HG02623 (cell line): Measurements from ENCODE around the gene GRID2.
A peak's percentile ranks its signal among the peaks of the same experiment; 100 is the strongest.
"Not testable (repeated sequence)": the region's sequence is repeated elsewhere in the genome, so short reads cannot be mapped to it uniquely, and the experiment has no call there.

Experiments
- ATAC-seq: cut with Tn5 transposase; IDR thresholded peaks from one replicate; pipeline ENCODE4 v1.9.1; 2021; ENCODE audit warnings: moderate library complexity; ENCODE audit not compliant: unreplicated experiment

The GRID2 gene

GRCh38 chr4:92305148-92305877 is 1.5 kb downstream of the GRID2 start:
- ATAC-seq = no peak

GRCh38 chr4:92305878-92306520 is 2.2 kb downstream of the GRID2 start:
- ATAC-seq = no peak

GRCh38 chr4:92307181-92307580 is 3.4 kb downstream of the GRID2 start:
- no peak for ATAC-seq

- no peak for ATAC-seq
Observed at GRCh38 chr4:92307866-92308265, 4.1 kb downstream of the GRID2 start.

DNA sequence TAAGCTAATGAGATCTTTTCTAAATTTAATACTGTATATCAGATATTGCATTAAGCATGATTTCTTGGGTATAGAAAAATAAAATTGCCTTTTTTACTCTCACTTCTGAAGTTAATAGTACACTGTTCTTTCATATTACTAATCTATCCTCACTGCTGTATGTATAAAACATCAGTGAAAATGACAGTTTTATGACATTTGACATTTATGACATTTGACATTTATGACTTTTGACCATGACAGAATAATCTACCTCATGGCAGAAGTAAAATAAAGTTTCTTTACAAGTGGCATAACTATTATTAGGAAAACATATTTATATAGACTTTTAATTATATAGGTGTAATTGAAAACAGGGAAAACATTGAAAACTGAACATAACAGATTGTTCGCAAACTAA is 13.3 kb downstream of the GRID2 start:
- no peak for ATAC-seq

DNA sequence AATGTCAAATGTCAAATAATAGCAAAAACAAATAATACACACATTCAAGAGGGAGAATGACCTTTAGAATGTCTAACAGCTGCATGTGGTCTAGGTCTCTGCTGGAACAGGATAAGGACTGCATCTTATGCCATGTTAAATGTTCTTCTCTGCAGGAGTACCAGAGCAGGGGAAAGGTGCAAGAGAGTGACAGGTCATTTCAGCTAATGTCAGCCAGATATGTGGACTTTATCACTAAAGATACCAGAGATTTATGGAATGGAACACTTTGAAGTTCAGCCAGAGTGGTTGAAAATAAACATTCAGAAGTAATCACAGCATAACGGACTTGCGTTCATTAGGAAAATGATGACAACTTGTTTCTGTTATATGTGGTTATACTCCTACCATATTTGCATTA is 24.3 kb downstream of the GRID2 start:
- no peak for ATAC-seq

DNA sequence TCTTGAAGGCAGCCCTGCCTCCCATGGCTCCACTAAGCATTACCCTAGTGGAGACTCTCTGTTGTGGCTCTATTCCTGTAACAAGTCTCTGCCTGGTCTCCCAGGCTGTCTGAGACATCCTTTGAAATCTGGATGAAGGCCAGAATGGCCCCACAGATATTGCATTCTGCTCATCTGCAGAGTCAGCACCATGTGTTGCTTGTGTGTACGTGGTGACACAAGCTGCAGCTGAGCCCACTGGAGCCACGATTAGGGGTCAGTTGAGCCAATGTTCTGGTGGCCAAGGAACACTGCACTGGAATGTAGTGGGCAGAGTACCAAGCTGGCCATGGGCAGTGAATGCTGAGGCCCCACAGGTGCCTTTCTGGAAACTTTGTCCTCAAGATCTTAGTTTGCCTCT is 29.2 kb downstream of the GRID2 start:
- no peak for ATAC-seq

DNA sequence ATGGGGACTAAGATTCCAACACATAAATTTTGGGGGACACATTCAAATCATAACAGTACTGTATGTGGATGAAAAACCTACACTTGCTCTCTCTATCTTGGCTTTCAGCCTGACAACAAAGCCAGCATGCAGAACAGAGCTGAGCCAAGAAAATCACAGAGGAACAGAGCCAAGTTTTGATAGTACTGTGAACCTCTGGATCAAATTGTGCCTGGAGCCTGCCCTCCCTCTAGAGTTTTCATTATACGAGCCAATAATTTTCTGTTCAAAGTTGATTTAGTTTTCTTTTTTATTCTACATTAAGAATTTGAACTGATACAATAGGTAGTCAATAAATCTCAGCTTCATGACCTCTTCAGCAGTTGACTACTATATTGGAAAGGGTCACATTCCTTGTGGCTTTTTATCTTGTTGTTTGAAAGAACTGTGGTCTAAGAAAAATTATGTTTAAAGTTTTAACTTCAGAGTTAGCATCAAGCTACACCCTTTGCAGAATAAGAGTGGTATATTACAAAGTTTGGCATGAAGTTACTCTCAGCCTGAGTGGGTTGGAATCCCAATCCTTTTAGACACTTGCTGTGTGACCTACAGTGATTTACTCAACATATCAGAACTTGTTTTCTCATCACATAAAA is 31.1 kb downstream of the GRID2 start:
- ATAC-seq = no peak

GRCh38 chr4:92339676-92340075 is 35.9 kb downstream of the GRID2 start:
- ATAC-seq = no peak

DNA sequence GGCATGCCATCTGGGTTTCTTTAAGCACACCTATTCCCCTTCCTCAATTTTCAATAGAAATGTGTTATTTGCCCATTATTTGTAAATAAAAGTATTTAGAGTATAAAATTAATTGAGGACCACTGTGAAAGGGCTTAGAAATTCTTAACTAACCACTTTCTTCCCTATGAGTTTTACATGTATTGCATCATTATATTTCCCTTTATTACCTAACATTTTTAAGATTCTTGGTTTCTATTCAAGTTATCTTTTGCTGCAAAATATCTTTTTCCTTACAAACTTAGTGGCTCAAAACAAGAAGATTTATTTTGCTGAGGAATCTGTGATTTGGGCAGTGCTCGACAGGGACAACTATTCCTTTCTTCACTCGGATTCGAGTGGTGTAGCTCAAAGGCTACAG is 40.5 kb downstream of the GRID2 start:
- no peak for ATAC-seq

- ATAC-seq = no peak
Observed at GRCh38 chr4:92346289-92346688, 42.5 kb downstream of the GRID2 start.

GRCh38 chr4:92357966-92358365 is 54.2 kb downstream of the GRID2 start:
- no peak for ATAC-seq

DNA sequence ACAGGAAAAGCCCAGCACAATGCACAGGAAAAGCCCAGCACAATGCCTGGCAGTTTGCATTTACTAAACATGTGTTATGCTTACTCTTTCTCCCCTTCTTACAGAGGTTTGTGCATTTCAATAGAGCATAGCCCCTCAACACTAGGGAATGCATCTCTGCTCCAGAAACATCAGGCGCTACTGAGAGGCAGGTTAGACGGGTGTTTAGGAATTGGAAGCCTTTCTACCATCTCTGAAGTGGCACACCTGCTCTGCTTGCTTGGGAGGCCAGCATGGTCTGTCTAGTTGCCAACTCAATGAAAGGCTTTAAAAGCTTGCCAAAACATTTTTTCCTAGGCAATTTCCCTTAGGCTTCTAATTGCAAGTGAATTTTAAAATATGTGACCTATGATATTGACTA is 55.7 kb downstream of the GRID2 start:
- no peak for ATAC-seq

DNA sequence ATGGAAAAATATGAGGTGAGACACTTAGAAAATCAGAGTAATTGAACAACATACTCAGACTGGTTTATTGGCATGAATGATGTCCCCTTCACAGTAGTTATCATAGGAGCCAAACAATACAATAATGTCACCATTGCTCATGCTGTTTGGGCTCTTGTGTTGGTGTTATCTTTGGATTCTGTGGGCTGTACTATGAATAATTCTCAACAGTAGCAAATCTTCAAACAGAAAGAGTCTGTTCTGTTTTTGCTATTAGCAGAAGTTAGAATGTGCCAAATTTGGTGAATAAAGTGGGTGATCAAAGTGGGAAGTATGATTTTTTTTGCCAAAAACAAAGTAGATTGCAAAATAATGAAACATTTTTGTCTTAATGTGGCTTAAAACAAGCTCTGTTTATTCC is 58.3 kb downstream of the GRID2 start:
- ATAC-seq = no peak

DNA sequence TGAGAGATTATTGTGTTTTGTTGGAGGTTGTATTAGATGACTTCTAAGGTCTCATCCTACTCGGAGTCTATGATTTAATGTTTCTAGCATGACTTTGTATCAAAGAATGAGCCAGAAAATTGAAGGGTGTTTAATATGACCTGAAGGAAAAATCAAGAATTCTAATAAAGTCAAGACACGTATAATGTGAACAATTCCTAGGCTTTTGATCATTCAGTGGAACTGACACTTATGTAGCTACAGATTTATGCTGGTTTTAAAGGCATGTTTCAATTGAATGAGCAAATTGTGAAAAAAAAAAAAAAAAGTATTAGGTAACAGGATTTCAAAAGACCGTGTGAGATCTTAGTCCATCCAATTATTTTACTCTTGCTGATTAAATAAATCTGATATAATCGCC is 64.9 kb downstream of the GRID2 start:
- no peak for ATAC-seq

- ATAC-seq = no peak
Observed at GRCh38 chr4:92381616-92382015, 77.8 kb downstream of the GRID2 start.

- ATAC-seq = no peak
Observed at GRCh38 chr4:92382128-92382527, 78.4 kb downstream of the GRID2 start.

DNA sequence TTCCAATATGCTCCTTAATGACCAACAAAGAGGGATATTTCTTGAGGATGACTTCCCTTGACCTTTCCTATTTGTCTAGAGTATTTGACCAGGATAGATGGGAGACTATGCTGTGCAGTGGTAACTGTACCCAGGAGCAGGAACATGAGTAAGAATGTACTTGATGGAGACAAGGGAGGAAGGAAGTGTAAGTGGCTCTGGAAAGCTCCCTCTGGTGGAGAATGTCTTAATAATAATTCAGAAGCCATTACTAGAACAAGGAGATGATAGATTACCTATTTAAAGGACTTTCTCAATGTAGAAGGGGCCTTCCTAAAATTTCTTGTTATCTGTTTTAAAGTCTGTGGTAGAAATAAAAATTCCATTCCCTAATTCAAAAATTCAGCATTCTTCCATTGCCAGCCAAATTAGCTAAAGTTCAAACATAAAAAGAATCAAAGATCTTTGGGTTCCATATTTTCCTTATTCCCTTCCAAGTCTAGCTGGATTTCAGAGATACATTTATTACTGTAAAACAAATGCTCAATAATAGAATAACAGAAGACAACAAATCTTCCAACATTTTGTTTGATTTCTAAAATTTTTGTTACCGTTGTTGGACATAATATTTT is 83.8 kb downstream of the GRID2 start:
- peak; percentile 83 for ATAC-seq

DNA sequence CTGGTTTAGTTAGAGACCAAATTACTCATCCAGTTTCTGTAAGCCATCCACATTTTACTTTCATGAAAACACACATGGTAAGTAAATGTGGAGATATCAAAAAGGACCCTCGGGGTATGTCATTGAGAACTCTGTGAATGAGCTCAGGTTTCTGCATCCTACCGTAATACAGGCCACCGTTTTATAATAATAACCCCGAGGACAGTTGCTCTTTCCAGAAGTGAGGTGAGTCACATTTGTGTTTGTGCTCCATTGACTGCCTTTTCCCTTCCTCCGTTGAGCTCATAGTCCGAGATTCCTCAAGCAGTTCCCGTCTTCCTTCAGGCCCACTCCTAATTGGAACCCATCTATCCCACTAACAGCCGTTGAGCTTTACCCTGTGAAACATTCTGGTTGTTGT is 95.3 kb downstream of the GRID2 start:
- no peak for ATAC-seq

- not testable (repeated sequence) for ATAC-seq
Observed at GRCh38 chr4:92403525-92403924, 99.8 kb downstream of the GRID2 start.

DNA sequence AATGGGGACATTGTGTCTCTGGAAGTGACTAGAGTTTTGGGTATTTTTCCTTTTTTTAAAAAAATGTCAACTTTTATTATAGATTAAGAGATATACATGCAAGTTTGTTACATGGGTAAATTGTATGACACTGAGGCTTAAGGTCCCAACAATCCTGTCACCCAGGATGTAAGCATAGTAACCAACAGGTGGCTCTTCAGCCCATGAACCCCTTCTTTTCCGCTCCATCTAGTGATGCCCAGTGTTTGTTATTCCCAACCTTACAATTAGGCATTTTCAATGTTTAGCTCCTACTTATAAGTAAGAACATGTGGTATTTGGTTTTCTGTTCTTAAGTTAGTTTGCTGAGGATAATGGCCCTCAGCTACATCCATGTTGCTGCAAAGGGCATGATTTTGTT is 102.7 kb downstream of the GRID2 start:
- ATAC-seq = no peak

GRCh38 chr4:92421920-92422319 is 118.2 kb downstream of the GRID2 start:
- ATAC-seq = peak; percentile 98
